HG02884 (cell line): ENCODE measurements around the gene DAGLA.

Experiments
- ATAC-seq: cut with Tn5 transposase; IDR thresholded peaks from one replicate; pipeline ENCODE4 v1.9.1; 2021; ENCODE audit warnings: mild to moderate bottlenecking, moderate library complexity; ENCODE audit not compliant: unreplicated experiment

Gene DAGLA

GRCh38 chr11:61688365-61689163, 8.4 kb downstream of the DAGLA start:
- no peak for ATAC-seq

- no peak for ATAC-seq
Observed at GRCh38 chr11:61689164-61689496, 8.9 kb downstream of the DAGLA start.

GRCh38 chr11:61690706-61691379, 10.7 kb downstream of the DAGLA start:
- no peak for ATAC-seq

DNA sequence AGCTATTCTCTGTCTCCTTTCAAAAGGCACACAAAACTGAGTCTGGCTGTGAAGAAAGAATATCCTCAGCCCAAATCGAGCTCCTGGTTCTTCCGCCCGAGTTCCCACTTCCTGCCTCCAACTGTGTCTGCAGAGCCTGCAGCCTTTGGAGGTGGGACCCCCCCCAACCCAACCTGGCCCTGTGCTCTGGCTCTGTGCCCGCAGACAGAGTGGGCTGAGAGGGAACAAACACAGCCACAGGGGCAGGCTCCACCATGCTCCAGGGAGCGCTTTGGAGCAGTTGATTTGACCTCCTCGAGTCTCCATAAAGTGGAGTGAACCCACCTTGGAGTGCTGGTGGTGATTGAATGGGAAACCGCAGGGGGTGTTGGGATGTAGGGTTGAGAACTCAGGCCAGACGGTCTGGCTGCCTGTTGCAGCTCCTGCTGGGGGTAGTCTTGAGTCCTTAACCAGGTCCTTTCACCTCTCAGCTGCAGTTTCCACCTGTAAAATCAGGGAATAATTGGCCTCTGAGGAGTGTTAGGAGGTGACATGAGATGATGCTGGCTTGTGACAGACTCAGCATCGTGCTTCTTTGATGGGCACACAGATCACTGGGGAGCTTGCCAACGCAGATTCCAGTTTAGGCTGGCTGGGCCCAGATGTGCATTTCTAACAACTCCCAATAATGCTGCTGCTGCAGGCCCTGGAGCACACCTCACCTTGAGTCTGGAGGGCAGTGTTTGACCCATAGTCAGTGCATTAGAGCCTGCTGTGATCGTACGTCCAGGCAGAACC, 11.4 kb downstream of the DAGLA start:
- ATAC-seq: no peak

GRCh38 chr11:61693922-61694601, 13.9 kb downstream of the DAGLA start:
- ATAC-seq: no peak

- no peak for ATAC-seq
Observed at GRCh38 chr11:61694602-61694939, 14.4 kb downstream of the DAGLA start.

DNA sequence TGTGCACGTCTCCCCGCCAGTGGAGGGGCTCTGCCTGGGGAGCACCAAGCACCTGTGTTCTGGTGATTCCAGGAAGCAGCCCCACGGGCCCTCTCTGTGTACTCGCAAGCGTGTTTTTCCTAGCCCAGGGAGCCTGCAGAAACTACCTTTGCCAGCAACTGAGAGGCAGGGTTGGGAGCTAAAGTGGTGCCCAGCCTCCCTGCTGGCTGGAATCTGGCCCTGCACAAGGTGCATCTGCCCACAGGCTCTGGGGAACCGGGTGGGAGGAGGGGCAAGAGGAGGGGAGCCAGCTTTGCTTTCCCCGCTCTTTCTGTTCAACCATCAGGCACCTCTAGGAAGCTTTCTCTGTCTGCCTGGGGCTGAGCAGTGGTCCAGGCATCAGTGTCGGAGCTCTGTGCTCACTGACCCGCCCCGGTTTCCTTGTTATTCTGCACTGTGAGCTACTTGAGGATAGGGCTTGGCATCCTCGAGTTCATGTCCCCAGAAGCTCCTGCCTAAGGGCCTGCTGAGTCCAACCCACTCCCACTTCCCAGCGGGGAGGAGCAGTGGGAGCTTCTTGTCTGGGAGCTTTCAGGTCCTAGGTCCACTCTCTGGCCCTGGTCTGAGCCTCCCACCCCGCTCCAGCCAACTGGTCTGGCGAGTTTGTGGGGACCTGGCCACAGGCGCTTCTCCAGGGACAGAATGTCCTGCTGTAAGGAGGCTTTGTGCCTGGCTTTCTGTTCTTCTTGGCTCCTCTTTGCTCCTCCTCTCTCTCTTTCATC, 14.9 kb downstream of the DAGLA start:
- ATAC-seq: no peak

DNA sequence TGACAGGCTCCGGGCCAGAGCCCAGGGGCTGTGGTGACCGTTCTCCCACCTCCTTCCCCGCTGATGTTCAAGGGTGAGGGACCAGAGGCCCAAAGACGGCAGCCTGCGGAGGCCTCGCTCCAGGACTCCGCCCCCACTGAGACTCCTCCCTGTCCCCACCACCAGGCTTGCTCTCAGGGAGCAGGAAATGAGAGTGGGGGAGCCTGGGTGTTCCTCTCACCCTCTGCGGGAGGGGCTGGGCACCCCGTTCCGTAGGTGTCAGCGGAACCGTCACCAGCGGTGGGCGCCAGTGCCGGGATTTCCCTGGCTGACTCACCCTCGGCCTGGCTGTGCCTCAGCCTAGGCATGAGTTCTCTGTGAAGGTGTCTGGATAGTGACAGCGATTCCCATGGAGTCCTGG, 15.7 kb downstream of the DAGLA start:
- ATAC-seq: no peak

DNA sequence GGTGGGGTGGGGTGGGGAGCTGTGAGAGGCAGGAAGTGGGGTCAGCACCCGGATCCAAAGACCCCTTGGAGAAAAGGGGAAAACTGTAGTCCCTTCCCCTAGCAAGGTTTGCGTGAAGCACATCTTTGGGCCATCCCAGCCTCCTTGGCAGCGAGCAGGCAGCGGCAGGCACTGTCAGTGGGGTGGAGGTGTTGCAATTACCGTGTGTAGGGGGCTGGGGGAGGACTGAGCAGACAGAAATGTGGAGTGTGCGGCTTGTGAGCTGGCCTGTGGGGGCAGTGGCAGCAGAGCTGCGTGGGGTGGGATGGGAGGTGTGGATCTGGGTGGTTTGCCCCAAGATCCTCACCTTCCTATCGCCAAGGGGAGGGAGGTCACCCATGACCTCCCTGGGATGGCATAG, 16.4 kb downstream of the DAGLA start:
- no peak for ATAC-seq

- ATAC-seq: no peak
Observed at GRCh38 chr11:61697078-61697502, 16.9 kb downstream of the DAGLA start.

DNA sequence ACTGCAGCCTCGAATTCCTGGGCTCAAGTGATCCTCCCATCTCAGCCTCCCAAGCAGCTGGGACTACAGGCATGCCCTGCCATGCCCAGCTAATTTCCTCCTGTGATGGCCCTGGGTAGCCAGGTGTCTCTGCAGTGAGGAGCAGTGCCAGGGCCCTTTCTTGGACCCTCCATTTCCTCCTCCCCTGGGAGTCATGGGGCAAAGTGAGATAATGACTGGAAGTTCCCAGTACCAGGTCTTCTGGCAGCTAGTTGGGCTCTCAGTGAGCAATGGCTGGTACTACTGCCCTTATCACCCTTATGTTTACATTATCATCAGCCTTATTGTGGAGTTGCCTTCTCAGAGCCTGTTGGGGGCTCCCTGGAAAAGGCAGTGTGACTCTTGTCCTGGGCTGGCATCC, 17.6 kb downstream of the DAGLA start:
- no peak for ATAC-seq

GRCh38 chr11:61698173-61698948, 18.2 kb downstream of the DAGLA start:
- no peak for ATAC-seq

DNA sequence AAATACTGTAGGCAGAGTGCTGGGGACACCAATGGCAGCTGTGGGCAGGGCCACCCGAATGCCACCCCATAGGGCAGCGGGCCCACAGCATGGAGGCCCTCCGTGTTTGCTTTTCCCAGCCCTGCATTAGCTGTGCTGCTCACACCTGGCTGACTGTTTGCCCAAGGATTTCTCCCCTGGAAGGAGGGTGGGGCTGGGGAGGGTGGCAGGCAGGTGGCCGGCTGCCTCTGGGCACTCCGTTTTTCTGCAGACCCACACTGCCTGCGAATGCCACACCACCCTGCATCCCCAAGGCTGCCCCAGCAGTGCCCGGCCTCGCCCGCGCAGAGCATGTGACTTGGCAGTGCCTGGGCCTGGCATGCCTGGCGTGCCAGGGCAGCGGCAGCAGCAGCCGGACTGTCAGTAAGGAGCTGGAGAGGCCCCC, 19.6 kb downstream of the DAGLA start:
- ATAC-seq: no peak

DNA sequence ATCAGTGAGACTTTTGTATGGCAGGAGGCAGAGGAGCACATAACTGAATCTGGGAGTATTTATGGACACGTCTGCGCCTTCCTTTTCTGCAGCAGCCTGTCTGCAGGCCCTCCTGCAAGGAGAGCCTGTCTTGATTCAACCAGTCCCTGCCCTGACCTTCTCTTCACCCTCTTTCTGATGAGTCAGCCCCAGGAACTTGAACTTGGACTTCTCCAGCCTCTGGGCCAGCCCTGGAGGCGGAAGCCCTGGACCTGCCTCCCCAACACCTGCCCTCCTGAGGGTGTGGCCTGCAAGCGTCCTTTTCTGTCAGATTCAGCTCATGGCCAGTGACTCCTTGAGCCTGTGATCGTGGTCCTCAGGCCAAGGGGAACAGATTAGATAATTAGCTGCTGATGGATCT, 20.0 kb downstream of the DAGLA start:
- ATAC-seq: no peak

GRCh38 chr11:61700720-61701119, 20.5 kb downstream of the DAGLA start:
- ATAC-seq: no peak

GRCh38 chr11:61701242-61701886, 21.2 kb downstream of the DAGLA start:
- ATAC-seq: no peak

GRCh38 chr11:61702701-61703312, 22.6 kb downstream of the DAGLA start:
- ATAC-seq: no peak

- no peak for ATAC-seq
Observed at GRCh38 chr11:61704838-61705237, 24.6 kb downstream of the DAGLA start.
